ENCODE measurements around the gene CDC14B. TPM values are rescaled to one million over a fixed set of nuclear protein-coding genes. Genes with fewer than 3 reads are reported as not detected.

CDC14B gene
- total RNA-seq, 2 donors from 2014 or later = 12.7 to 17.3 TPM

- no peaks in the 10 kb centered on the region for H3K9me3 ChIP-seq
- intact Hi-C loops (cut with DNase I) = no loop called here
- H3K4me3 ChIP-seq = no peak overlapping the region
- no peaks in the 10 kb centered on the region for H3K36me3 ChIP-seq
- DNase-seq = no peak
- no peaks in the 10 kb centered on the region for H3K4me1 ChIP-seq
- no peaks in the 10 kb centered on the region for H3K27me3 ChIP-seq
- no peak overlapping the region for H3K27ac ChIP-seq
- no peak for TF ChIP-seq CTCF (IDR thresholded peaks at IDR 0.05)
- no peak overlapping the region for H3K9ac ChIP-seq (ENCODE audit: low read depth in 2 of 2, low read length in 2 of 2)
Measured at GRCh38 chr9:96487949-96488348, 131.7 kb downstream of the CDC14B start.

GRCh38 chr9:96487029-96487396 is 132.6 kb downstream of the CDC14B start:
- Histone ChIP-seq H3K9ac (ENCODE audit: low read depth in 2 of 2, low read length in 2 of 2) (no peak overlapping the region), H3K4me1 (no peaks in the 10 kb centered on the region), H3K27ac (no peak overlapping the region), H3K27me3 (no peaks in the 10 kb centered on the region), H3K9me3 (no peaks in the 10 kb centered on the region), H3K36me3 (no peaks in the 10 kb centered on the region), H3K4me3 (no peak overlapping the region)
- no peak for TF ChIP-seq CTCF (IDR thresholded peaks at IDR 0.05)
- DNase-seq = no peak
- intact Hi-C loops (cut with DNase I) = no loop called here

DNA sequence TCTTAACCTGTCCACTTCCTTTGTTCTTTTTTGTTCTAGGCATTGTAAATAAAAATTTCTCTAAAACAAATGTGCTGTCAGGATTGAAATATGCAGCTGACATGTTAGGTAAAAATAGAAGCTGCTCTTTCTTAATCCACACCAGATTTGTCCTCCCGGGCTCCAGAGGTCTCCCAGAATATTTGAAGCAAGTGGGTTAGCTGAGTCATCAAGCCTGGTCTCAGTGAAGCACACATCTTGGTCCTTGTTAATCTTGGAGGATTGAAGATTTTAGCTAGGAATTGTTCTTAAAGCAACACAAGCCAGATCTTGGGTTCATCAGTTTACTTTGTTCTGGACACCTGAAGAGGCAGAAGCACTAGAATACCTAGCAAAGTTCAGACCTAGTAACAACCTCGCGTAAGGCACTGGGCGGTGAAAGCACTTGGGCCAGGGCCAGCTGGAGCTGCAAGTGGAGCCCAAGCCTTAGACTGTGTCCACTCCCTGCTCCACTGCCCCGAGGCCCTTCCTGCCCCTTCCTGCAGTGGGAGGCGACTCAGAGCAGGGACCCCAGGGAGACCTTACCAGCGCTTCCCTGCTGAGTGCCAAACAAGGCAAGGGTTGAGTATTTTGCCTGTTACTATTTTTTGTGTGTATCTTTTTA is 133.1 kb downstream of the CDC14B start:
- Histone ChIP-seq H3K9me3 (no peaks in the 10 kb centered on the region), H3K4me3 (no peak overlapping the region), H3K36me3 (no peaks in the 10 kb centered on the region), H3K4me1 (no peaks in the 10 kb centered on the region), H3K27me3 (no peaks in the 10 kb centered on the region), H3K9ac (ENCODE audit: low read depth in 2 of 2, low read length in 2 of 2) (no peak overlapping the region), H3K27ac (no peak overlapping the region)
- peak; percentile 23 for DNase-seq
- TF ChIP-seq CTCF (IDR thresholded peaks at IDR 0.05) = no peak
- intact Hi-C loops (cut with DNase I) = no loop called here

DNA sequence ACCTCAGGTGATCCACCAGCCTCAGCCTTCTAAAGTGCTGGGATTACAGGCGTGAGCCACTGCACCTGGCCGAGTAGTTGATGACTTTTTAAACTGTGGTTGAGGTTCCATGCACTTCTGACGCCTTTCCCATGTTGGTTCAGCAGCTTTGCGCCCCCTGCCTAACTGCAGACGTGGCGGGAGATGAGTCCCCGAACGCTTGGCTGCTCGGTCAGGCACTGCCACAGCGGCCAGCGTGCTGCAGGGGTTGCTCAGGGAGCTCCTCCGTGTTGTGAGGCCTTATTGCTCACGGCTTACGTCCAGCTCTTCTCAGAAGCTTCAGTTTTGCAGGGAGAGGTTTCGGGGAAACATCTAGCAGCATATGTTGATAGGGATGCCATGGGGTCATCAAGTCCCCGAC is 134.4 kb downstream of the CDC14B start:
- no peak for DNase-seq
- Histone ChIP-seq H3K4me1 (no peaks in the 10 kb centered on the region), H3K27me3 (no peaks in the 10 kb centered on the region), H3K4me3 (no peak overlapping the region), H3K9me3 (no peaks in the 10 kb centered on the region), H3K36me3 (no peaks in the 10 kb centered on the region), H3K27ac (no peak overlapping the region), H3K9ac (ENCODE audit: low read depth in 2 of 2, low read length in 2 of 2) (no peak overlapping the region)
- TF ChIP-seq CTCF (IDR thresholded peaks at IDR 0.05) = no peak
- intact Hi-C loops (cut with DNase I) = no loop called here

DNA sequence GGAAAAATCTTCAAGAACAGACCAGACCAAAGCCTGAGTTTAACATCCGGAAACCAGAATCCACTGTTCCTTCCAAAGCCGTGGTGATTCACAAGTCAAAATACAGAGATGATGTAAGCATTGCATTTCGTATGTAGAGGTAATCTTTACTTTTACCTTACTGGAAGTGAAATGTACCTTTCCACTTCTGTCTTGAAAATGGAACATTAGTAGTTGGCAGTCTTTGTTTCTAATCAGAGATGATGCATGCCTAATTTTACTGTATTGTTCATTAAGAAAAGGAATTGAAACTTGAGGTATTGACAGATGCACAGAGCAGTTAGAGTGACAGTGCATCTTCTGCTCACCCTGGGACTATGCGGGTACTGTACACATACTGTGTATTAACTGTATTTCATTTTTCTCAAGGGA is 135.1 kb downstream of the CDC14B start:
- Histone ChIP-seq H3K36me3 (no peaks in the 10 kb centered on the region), H3K9me3 (no peaks in the 10 kb centered on the region), H3K4me1 (no peaks in the 10 kb centered on the region), H3K27ac (no peak overlapping the region), H3K27me3 (no peaks in the 10 kb centered on the region), H3K4me3 (no peak overlapping the region), H3K9ac (ENCODE audit: low read depth in 2 of 2, low read length in 2 of 2) (no peak overlapping the region)
- intact Hi-C loops (cut with DNase I) = no loop called here
- no peak for TF ChIP-seq CTCF (IDR thresholded peaks at IDR 0.05)
- DNase-seq = no peak
